ENCODE results near the gene REEP6. TPM values are rescaled to one million over a fixed set of nuclear protein-coding genes. Genes with fewer than 3 reads are reported as not detected.

Gene REEP6
- polyA plus RNA-seq, 3 donors, result 0.51 to 1.8 (median 0.81) TPM

DNA sequence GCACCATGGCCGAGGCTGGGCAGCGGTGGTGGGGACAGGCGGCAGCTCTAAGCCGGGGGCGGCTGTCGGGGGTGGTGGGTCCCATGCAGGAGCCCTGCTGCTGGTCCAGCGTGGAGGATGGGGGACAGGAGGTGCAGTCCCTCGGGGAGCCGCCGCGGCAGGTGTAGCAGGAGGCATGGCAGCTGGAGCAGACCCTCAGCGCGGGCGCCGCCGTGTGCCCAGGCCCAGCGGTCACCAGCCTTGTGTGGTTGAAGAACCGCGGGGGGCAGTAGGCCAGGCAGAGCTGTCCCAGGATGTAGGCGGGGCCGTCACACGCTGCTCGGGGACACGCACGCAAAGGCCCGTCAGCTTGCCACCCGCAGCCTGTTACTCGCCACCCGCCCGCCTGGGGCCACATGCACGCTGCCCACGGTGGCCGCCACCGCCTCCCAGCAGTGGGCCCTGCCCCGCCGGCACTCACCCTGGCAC, 9.1 kb upstream of the REEP6 start:
- H3K4me3 ChIP-seq (replicated peaks in 1 of 3; ENCODE audit: low read depth in 2 of 3, low read length in 3 of 3), result no peak overlapping the region
- peaks cover 17% of the 10 kb centered on the region for H3K79me2 ChIP-seq (ENCODE audit: insufficient read depth, low read length)
- H3K9ac ChIP-seq (ENCODE audit: insufficient read depth, low read length, poor library complexity, severe bottlenecking), result no peak overlapping the region
- Mint-ChIP-seq H3K4me1 (peaks cover 25% of the 10 kb centered on the region), H3K4me3 (no peak overlapping the region), H3K36me3 (peaks cover 4 to 6% of the 10 kb centered on the region in 2 donors), H3K27me3 (ENCODE audit: low read depth in 3 of 3) (peaks cover 0 to 1% (median 0%) of the 10 kb centered on the region in 3 donors), H3K9me3 (peaks cover 0 to 3% (median 0%) of the 10 kb centered on the region in 7 donors), H3K27ac (no peak overlapping the region)
- H3K9me3 ChIP-seq (replicated peaks in 1 of 2; ENCODE audit: control insufficient read depth in 1 of 2, insufficient read depth in 1 of 2, low read length in 2 of 2), result no peaks in the 10 kb centered on the region
- no peak for DNase-seq
- no peaks in the 10 kb centered on the region for H4K20me1 ChIP-seq (ENCODE audit: insufficient read depth, low read length)
- H2AFZ ChIP-seq (ENCODE audit: insufficient read depth, low read depth, low read length, poor library complexity, severe bottlenecking), result no peak overlapping the region
- peaks cover 0 to 5% of the 10 kb centered on the region in 2 donors for H3K36me3 ChIP-seq (replicated peaks in 1 of 2; ENCODE audit: control insufficient read depth in 1 of 2, insufficient read depth in 2 of 2, low read length in 2 of 2)
- H3K27ac ChIP-seq (ENCODE audit: low read depth in 1 of 2, low read length in 2 of 2), result no peak overlapping the region
- H3K4me1 ChIP-seq (ENCODE audit: control insufficient read depth in 1 of 2, insufficient read depth in 2 of 2, low read length in 2 of 2), result peaks cover 20 to 28% of the 10 kb centered on the region in 2 donors
- TF ChIP-seq, protein P1, sequence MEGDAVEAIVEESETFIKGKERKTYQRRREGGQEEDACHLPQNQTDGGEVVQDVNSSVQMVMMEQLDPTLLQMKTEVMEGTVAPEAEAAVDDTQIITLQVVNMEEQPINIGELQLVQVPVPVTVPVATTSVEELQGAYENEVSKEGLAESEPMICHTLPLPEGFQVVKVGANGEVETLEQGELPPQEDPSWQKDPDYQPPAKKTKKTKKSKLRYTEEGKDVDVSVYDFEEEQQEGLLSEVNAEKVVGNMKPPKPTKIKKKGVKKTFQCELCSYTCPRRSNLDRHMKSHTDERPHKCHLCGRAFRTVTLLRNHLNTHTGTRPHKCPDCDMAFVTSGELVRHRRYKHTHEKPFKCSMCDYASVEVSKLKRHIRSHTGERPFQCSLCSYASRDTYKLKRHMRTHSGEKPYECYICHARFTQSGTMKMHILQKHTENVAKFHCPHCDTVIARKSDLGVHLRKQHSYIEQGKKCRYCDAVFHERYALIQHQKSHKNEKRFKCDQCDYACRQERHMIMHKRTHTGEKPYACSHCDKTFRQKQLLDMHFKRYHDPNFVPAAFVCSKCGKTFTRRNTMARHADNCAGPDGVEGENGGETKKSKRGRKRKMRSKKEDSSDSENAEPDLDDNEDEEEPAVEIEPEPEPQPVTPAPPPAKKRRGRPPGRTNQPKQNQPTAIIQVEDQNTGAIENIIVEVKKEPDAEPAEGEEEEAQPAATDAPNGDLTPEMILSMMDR (IDR thresholded peaks at IDR 0.05), result no peak
- no peaks in the 10 kb centered on the region for H3K27me3 ChIP-seq (ENCODE audit: control insufficient read depth in 2 of 2, insufficient read depth in 2 of 2, low read length in 2 of 2)
- intact Hi-C loops (cut with micrococcal nuclease), result no loop called here
- no peak overlapping the region for H3K4me2 ChIP-seq (replicated peaks; ENCODE audit: extremely low read depth, low read length, poor library complexity, severe bottlenecking)
- WGBS (ENCODE audit: insufficient coverage), result 94% methylated on average over 36 of the region's 36 CpGs

GRCh38 chr19:1482361-1483130, 8.4 kb upstream of the REEP6 start:
- Histone ChIP-seq H3K79me2 (ENCODE audit: insufficient read depth, low read length) (peaks cover 11% of the 10 kb centered on the region), H3K4me3 (replicated peaks in 1 of 3; ENCODE audit: low read depth in 2 of 3, low read length in 3 of 3) (no peak overlapping the region), H3K4me2 (replicated peaks; ENCODE audit: extremely low read depth, low read length, poor library complexity, severe bottlenecking) (no peak overlapping the region), H3K4me1 (ENCODE audit: control insufficient read depth in 1 of 2, insufficient read depth in 2 of 2, low read length in 2 of 2) (peaks cover 20 to 28% of the 10 kb centered on the region in 2 donors), H2AFZ (ENCODE audit: insufficient read depth, low read depth, low read length, poor library complexity, severe bottlenecking) (no peak overlapping the region), H3K9me3 (replicated peaks in 1 of 2; ENCODE audit: control insufficient read depth in 1 of 2, insufficient read depth in 1 of 2, low read length in 2 of 2) (no peaks in the 10 kb centered on the region), H3K27me3 (ENCODE audit: control insufficient read depth in 2 of 2, insufficient read depth in 2 of 2, low read length in 2 of 2) (no peaks in the 10 kb centered on the region), H3K27ac (ENCODE audit: low read depth in 1 of 2, low read length in 2 of 2) (no peak overlapping the region), H3K36me3 (replicated peaks in 1 of 2; ENCODE audit: control insufficient read depth in 1 of 2, insufficient read depth in 2 of 2, low read length in 2 of 2) (no peaks in the 10 kb centered on the region), H4K20me1 (ENCODE audit: insufficient read depth, low read length) (no peaks in the 10 kb centered on the region), H3K9ac (ENCODE audit: insufficient read depth, low read length, poor library complexity, severe bottlenecking) (no peak overlapping the region)
- H3K27ac Mint-ChIP-seq, result no peak overlapping the region
- H3K36me3 Mint-ChIP-seq, result peaks cover under 1% of the 10 kb centered on the region in 2 donors
- peaks cover 0 to 3% (median 0%) of the 10 kb centered on the region in 7 donors for H3K9me3 Mint-ChIP-seq
- H3K27me3 Mint-ChIP-seq (ENCODE audit: low read depth in 3 of 3), result peaks cover 0 to 1% (median 0%) of the 10 kb centered on the region in 3 donors
- H3K4me3 Mint-ChIP-seq, result no peak overlapping the region
- intact Hi-C loops (cut with micrococcal nuclease), result no loop called here
- 89% methylated on average over 29 of the region's 37 CpGs for WGBS (ENCODE audit: insufficient coverage)
- peaks cover 22% of the 10 kb centered on the region for H3K4me1 Mint-ChIP-seq
- DNase-seq, result no peak
- TF ChIP-seq, protein P1 (IDR thresholded peaks at IDR 0.05), result no peak
